SH-SY5Y (cell line): ENCODE results near the gene HS6ST1.

Experiments
- GATA2 ChIP-seq: IDR thresholded peaks from 2 replicates; pipeline ENCODE4 v1.6.1; 2011; ENCODE audit warnings: mild to moderate bottlenecking, low read depth, low read length
- GATA3 ChIP-seq: IDR thresholded peaks from 2 replicates; pipeline ENCODE4 v1.6.1; 2011; ENCODE audit warnings: low read depth, mild to moderate bottlenecking, low read length, moderate library complexity

DNA sequence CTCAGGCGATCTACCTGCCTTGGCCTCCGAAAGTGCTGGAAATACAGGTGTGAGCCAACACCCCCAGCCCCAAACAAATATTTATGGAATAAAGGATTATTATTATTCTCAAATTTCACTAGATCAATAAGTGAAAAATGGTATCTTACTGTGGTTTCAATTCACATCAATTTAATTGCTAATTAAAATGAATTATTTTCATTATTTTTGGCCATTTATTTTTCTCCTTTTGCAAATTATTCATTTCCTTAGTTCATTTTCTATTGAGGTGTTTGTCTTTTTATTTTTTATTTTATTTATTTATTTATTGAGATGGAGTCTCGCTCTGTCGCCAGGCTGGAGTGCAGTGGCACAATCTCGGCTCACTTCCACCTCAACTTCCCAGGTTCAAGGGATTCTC, 11.9 kb upstream of the HS6ST1 start:
- TF ChIP-seq GATA2 (no peak), GATA3 (no peak)
